ENCODE data around the gene EGFLAM. TPM values are rescaled to one million over a fixed set of nuclear protein-coding genes. Genes with fewer than 3 reads are reported as not detected.

Gene EGFLAM
- total and polyA plus RNA-seq, 2 experiments from 2014 or later = 6.5 to 9.0 TPM

DNA sequence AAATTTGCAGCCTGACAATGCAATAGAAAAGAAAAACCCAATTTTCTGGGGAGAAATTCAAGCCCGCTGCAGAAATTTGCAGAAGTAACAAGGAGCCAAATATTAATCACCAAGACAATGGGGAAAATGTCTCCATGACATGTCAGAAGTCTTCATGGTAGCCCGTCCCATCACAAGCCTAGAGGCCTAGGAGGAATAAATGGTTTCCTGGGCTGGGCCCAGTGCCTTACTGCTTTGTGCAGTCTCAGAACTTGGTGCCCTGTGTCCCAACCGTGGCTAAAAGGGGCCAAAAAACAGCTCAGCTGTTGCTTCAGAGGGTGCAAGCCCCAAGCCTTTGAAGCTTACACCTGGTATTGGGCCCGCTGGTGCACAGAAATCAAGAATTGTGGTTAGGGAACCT is 23.6 kb upstream of the EGFLAM start:
- Histone ChIP-seq H3K9me3 (ENCODE audit: low read depth) (no peaks in the 10 kb centered on the region), H3K4me1 (ENCODE audit: insufficient read depth) (no peaks in the 10 kb centered on the region), H4K20me1 (ENCODE audit: insufficient read depth, poor library complexity, severe bottlenecking) (no peaks in the 10 kb centered on the region), H3K27ac (no peak overlapping the region), H3K36me3 (replicated peaks; ENCODE audit: insufficient read depth, low read depth) (no peaks in the 10 kb centered on the region), H3K4me2 (no peak overlapping the region), H2AFZ (no peak overlapping the region), H3K4me3 (no peak overlapping the region), H3K79me2 (no peaks in the 10 kb centered on the region), H3K9me2 (replicated peaks; ENCODE audit: insufficient read depth) (no peaks in the 10 kb centered on the region), H3K27me3 (peaks cover 5% of the 10 kb centered on the region)
- TF ChIP-seq EZH2phosphoT487 (IDR thresholded peaks at IDR 0.05; ENCODE audit: low read depth, severe bottlenecking, unreplicated experiment) = no peak
- no peak for TF ChIP-seq EZH2 (IDR thresholded peaks at IDR 0.05; ENCODE audit: borderline replicate concordance)
- TF ChIP-seq, protein P1, sequence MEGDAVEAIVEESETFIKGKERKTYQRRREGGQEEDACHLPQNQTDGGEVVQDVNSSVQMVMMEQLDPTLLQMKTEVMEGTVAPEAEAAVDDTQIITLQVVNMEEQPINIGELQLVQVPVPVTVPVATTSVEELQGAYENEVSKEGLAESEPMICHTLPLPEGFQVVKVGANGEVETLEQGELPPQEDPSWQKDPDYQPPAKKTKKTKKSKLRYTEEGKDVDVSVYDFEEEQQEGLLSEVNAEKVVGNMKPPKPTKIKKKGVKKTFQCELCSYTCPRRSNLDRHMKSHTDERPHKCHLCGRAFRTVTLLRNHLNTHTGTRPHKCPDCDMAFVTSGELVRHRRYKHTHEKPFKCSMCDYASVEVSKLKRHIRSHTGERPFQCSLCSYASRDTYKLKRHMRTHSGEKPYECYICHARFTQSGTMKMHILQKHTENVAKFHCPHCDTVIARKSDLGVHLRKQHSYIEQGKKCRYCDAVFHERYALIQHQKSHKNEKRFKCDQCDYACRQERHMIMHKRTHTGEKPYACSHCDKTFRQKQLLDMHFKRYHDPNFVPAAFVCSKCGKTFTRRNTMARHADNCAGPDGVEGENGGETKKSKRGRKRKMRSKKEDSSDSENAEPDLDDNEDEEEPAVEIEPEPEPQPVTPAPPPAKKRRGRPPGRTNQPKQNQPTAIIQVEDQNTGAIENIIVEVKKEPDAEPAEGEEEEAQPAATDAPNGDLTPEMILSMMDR (IDR thresholded peaks at IDR 0.05; ENCODE audit: poor library complexity) = no peak
- WGBS (ENCODE audit: low lambda C conversion rate, missing lambda C conversion rate) = 92% methylated on average over 4 of the region's 4 CpGs
- DNase-seq (ENCODE audit: low spot score) = no peak

GRCh38 chr5:38237681-38238080 is 20.7 kb upstream of the EGFLAM start:
- Histone ChIP-seq H4K20me1 (ENCODE audit: insufficient read depth, poor library complexity, severe bottlenecking) (no peaks in the 10 kb centered on the region), H3K4me3 (no peak overlapping the region), H3K4me1 (ENCODE audit: insufficient read depth) (no peaks in the 10 kb centered on the region), H3K4me2 (no peak overlapping the region), H3K27ac (no peak overlapping the region), H3K9me3 (ENCODE audit: low read depth) (no peaks in the 10 kb centered on the region), H3K27me3 (no peaks in the 10 kb centered on the region), H3K9me2 (replicated peaks; ENCODE audit: insufficient read depth) (no peaks in the 10 kb centered on the region), H2AFZ (no peak overlapping the region), H3K36me3 (replicated peaks; ENCODE audit: insufficient read depth, low read depth) (no peaks in the 10 kb centered on the region), H3K79me2 (no peaks in the 10 kb centered on the region)
- DNase-seq (ENCODE audit: low spot score) = no peak
- WGBS (ENCODE audit: low lambda C conversion rate, missing lambda C conversion rate) = 42% methylated on average over 2 of the region's 2 CpGs
- TF ChIP-seq EZH2 (IDR thresholded peaks at IDR 0.05; ENCODE audit: borderline replicate concordance) = no peak
- no peak for TF ChIP-seq EZH2phosphoT487 (IDR thresholded peaks at IDR 0.05; ENCODE audit: low read depth, severe bottlenecking, unreplicated experiment)
- TF ChIP-seq, protein P1 (IDR thresholded peaks at IDR 0.05; ENCODE audit: poor library complexity) = no peak

DNA sequence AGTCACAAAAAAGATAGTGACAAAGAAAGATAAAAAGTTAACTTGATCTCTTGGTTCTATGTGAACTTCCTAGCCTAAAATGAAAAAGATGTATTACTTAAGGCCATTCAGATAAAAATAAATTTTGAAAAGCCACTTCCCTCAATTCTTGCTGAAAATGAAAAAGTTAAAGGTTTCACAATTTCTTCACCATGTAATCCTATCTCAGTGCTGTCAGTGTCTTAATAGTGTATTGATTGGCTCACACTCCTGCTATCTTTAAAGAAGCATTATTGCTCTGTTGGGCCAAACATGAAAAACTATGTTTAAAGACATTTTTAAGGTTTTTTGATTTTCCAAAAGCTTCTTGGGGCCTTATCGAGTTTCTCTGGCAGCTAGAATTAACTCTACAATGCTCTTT is 18.1 kb upstream of the EGFLAM start:
- H3K4me3 ChIP-seq = no peak overlapping the region
- no peaks in the 10 kb centered on the region for H4K20me1 ChIP-seq (ENCODE audit: insufficient read depth, poor library complexity, severe bottlenecking)
- no peaks in the 10 kb centered on the region for H3K79me2 ChIP-seq
- no peaks in the 10 kb centered on the region for H3K9me3 ChIP-seq (ENCODE audit: low read depth)
- WGBS (ENCODE audit: low lambda C conversion rate, missing lambda C conversion rate) = 36% methylated on average over 1 of the region's 1 CpG
- no peak for DNase-seq (ENCODE audit: low spot score)
- no peak overlapping the region for H3K27ac ChIP-seq
- H3K4me2 ChIP-seq = no peak overlapping the region
- H3K9me2 ChIP-seq (replicated peaks; ENCODE audit: insufficient read depth) = no peaks in the 10 kb centered on the region
- no peaks in the 10 kb centered on the region for H3K36me3 ChIP-seq (replicated peaks; ENCODE audit: insufficient read depth, low read depth)
- TF ChIP-seq EZH2 (IDR thresholded peaks at IDR 0.05; ENCODE audit: borderline replicate concordance) (no peak), EZH2phosphoT487 (IDR thresholded peaks at IDR 0.05; ENCODE audit: low read depth, severe bottlenecking, unreplicated experiment) (no peak)
- TF ChIP-seq, protein P1 (IDR thresholded peaks at IDR 0.05; ENCODE audit: poor library complexity) = no peak
- H3K4me1 ChIP-seq (ENCODE audit: insufficient read depth) = no peaks in the 10 kb centered on the region
- H2AFZ ChIP-seq = no peak overlapping the region
- H3K27me3 ChIP-seq = no peaks in the 10 kb centered on the region

GRCh38 chr5:38241655-38242054 is 16.7 kb upstream of the EGFLAM start:
- no peak overlapping the region for H3K4me2 ChIP-seq
- 67% methylated on average over 5 of the region's 5 CpGs for WGBS (ENCODE audit: low lambda C conversion rate, missing lambda C conversion rate)
- H3K27ac ChIP-seq = no peak overlapping the region
- no peak overlapping the region for H3K4me3 ChIP-seq
- H2AFZ ChIP-seq = no peak overlapping the region
- no peaks in the 10 kb centered on the region for H4K20me1 ChIP-seq (ENCODE audit: insufficient read depth, poor library complexity, severe bottlenecking)
- no peak for DNase-seq (ENCODE audit: low spot score)
- no peaks in the 10 kb centered on the region for H3K79me2 ChIP-seq
- H3K4me1 ChIP-seq (ENCODE audit: insufficient read depth) = no peaks in the 10 kb centered on the region
- TF ChIP-seq EZH2phosphoT487 (IDR thresholded peaks at IDR 0.05; ENCODE audit: low read depth, severe bottlenecking, unreplicated experiment) (no peak), EZH2 (IDR thresholded peaks at IDR 0.05; ENCODE audit: borderline replicate concordance) (no peak)
- TF ChIP-seq, protein P1 (IDR thresholded peaks at IDR 0.05; ENCODE audit: poor library complexity) = no peak
- no peaks in the 10 kb centered on the region for H3K9me2 ChIP-seq (replicated peaks; ENCODE audit: insufficient read depth)
- no peaks in the 10 kb centered on the region for H3K9me3 ChIP-seq (ENCODE audit: low read depth)
- no peaks in the 10 kb centered on the region for H3K36me3 ChIP-seq (replicated peaks; ENCODE audit: insufficient read depth, low read depth)
- H3K27me3 ChIP-seq = no peaks in the 10 kb centered on the region
